Ovary (tissue), 9 donors: Measurements from ENCODE around the gene CIZ1. TPM values are rescaled to one million over a fixed set of nuclear protein-coding genes. Genes with fewer than 3 reads are reported as not detected.

Source experiments
- DNase-seq, 5 donors: peaks; one replicate each; pipeline ENCODE4 v3.0.0-alpha.2; 2019 to 2020
- H3K27ac ChIP-seq, 2 donors: fragments of 200-600 bp; one replicate each; pipeline versions ENCODE4 v1.5.1 to v1.8.0; 2019 to 2022
- H3K27me3 ChIP-seq: fragments of 200-600 bp; one replicate; pipeline ENCODE4 v1.8.0; 2022
- H3K36me3 ChIP-seq: fragments of 200-600 bp; sonication (generic); one replicate; pipeline ENCODE4 v1.5.1; 2019
- H3K4me1 ChIP-seq: one replicate; pipeline ENCODE4 v1.8.1; 2013; ENCODE audit warnings: mild to moderate bottlenecking, moderate library complexity; ENCODE audit not compliant: insufficient read depth
- H3K4me3 ChIP-seq: fragments of 200-600 bp; sonication (generic); one replicate; pipeline ENCODE4 v1.5.1; 2017
- H3K9me3 ChIP-seq, 2 donors: fragments of 200-600 bp in 1 of 2; sonication (generic) in 1 of 2; one replicate each; pipeline versions ENCODE4 v1.5.1 to v1.8.1; 2013 to 2019; ENCODE audit warnings: mild to moderate bottlenecking in 1 of 2, moderate library complexity in 1 of 2
- CTCF ChIP-seq, 3 donors: fragments of 450-650 bp in 2 of 3; fragments of 200-600 bp in 1 of 3; IDR thresholded peaks; one replicate each; pipeline versions ENCODE4 v1.5.1 to v1.8.0; 2016 to 2022; ENCODE audit warnings: antibody characterized with exemption in 3 of 3, mild to moderate bottlenecking in 1 of 3
- EP300 ChIP-seq: sonication (generic); formaldehyde crosslinking; IDR thresholded peaks from one replicate; pipeline ENCODE4 v1.6.1; 2017; ENCODE audit warnings: antibody characterized with exemption
- POLR2A ChIP-seq: fragments of 450-650 bp; IDR thresholded peaks from one replicate; pipeline ENCODE4 v1.6.1; 2017; ENCODE audit warnings: antibody characterized with exemption, mild to moderate bottlenecking, moderate library complexity
- WGBS, 3 donors: extraction: QIAGEN DNeasy Blood & Tissue Kit in 1 of 3; methylation state at CpG; one replicate each; pipeline versions ENCODE4 v1.1.5 to v1.1.7; 2013 to 2017; 5-methylcytosine and 5-hydroxymethylcytosine counted together
- intact Hi-C, 4 donors: fragments of 100-400 bp; cut with DNase I; formaldehyde crosslinking; loops; one replicate each; pipeline versions ENCODE4 v1.11.0 to v1.15.1; 2022 to 2023
- polyA plus RNA-seq, 2 donors: library from polyadenylated mRNA; stranded (reverse); fragments of 200-250 nt in 1 of 2; fragments of 350-450 nt in 1 of 2; fragmentation: Illumina TruSeq in 1 of 2; extraction: RNeasy Lipid Tissue Mini Kit (QIAGEN cat#74804) in 1 of 2; gene quantifications; one replicate each; pipeline ENCODE4 v1.2.3, GENCODE V29; 2013 to 2014
- total RNA-seq, 7 donors: library from RNA; depleted of rRNA in 2 of 7; stranded (reverse); fragments of >200 nt in 2 of 7; fragmentation: NEBNext Ultra II Directional in 3 of 7; extraction: Animal tissue kit (Norgen Biotek cat#: 25700) in 3 of 7; gene quantifications; one replicate each; pipeline versions ENCODE4 v1.1.0 to v1.2.4, GENCODE V29; 2016 to 2023
- donor health status: DM: no; HTN: no; CAD: no; lungs with moderate emphysema.
- donor health status: DM: no; HTN: no; CAD: no.
- donor health status: Bipolar disorder and iron deficiency.
- donor health status: DM: yes; HTN: yes; CAD: no.
- donor health status: DM: no; HTN: no; CAD: no.
- donor health status: DM: yes; HTN: yes; CAD: no.

CIZ1 gene
- total and polyA plus RNA-seq, 9 donors = 53.1 to 185 (median 138) TPM

- H3K9me3 ChIP-seq = no peaks in the 10 kb centered on the region
- peaks cover 3% of the 10 kb centered on the region for H3K4me1 ChIP-seq
- intact Hi-C loops = no loop called here
- TF ChIP-seq CTCF (IDR thresholded peaks at IDR 0.05) (no peak), POLR2A (no peak), EP300 (no peak)
- DNase-seq = peak in 1 of 5 donors; percentile 59
- peak overlapping the region; percentile 85 for H3K4me3 ChIP-seq
- no peak overlapping the region for H3K27ac ChIP-seq
- WGBS, 3 donors = 0 to 2% (median 1%) methylated on average over 22 to 23 of the region's 23 CpGs
- no peaks in the 10 kb centered on the region for H3K27me3 ChIP-seq
- H3K36me3 ChIP-seq = no peaks in the 10 kb centered on the region
These were observed 30.8 kb downstream of the CIZ1 start for GRCh38 chr9:128160603-128160987.

GRCh38 chr9:128159784-128160602 lies 31.4 kb downstream of the CIZ1 start, which contains the start of gene BBLN:
Gene BBLN, plus strand, starts transcription at chr9:128160265. Its CDS starts 143 bp downstream, at chr9:128160408.
- H3K4me3 ChIP-seq = peak within 1 kb of the TSS; percentile 85
- intact Hi-C loops = no loop called here
- peak; percentile 97 to 99 (median 98) for DNase-seq
- H3K27ac ChIP-seq = peak within 1 kb of the TSS in 1 of 2 donors; percentile 60
- H3K9me3 ChIP-seq = no peaks in the 10 kb centered on the region
- peaks cover 3% of the 10 kb centered on the region for H3K4me1 ChIP-seq
- TF ChIP-seq EP300 (no peak), POLR2A (peak; percentile 42), CTCF (IDR thresholded peaks at IDR 0.05) (no peak)
- no peaks in the 10 kb centered on the region for H3K27me3 ChIP-seq
- no peaks in the 10 kb centered on the region for H3K36me3 ChIP-seq
- 0 to 1% (median 1%) methylated on average over 64 to 77 of the region's 77 CpGs for WGBS, 3 donors

- H3K36me3 ChIP-seq = no peaks in the 10 kb centered on the region
- WGBS, 3 donors = 7 to 26% (median 16%) methylated on average over 11 of the region's 11 CpGs
- intact Hi-C loops = no loop called here
- H3K4me3 ChIP-seq = peak overlapping the region; percentile 85
- TF ChIP-seq EP300 = no peak
- no peak for TF ChIP-seq CTCF (IDR thresholded peaks at IDR 0.05)
- no peak for TF ChIP-seq POLR2A
- no peaks in the 10 kb centered on the region for H3K9me3 ChIP-seq
- peak in 1 of 5 donors; percentile 52 for DNase-seq
- peaks cover 3% of the 10 kb centered on the region for H3K4me1 ChIP-seq
- no peaks in the 10 kb centered on the region for H3K27me3 ChIP-seq
- peak overlapping the region in 1 of 2 donors; percentile 60 for H3K27ac ChIP-seq
These were observed 31.9 kb downstream of the CIZ1 start for GRCh38 chr9:128159522-128159783.

- peaks cover 3% of the 10 kb centered on the region for H3K4me1 ChIP-seq
- no peaks in the 10 kb centered on the region for H3K27me3 ChIP-seq
- intact Hi-C loops = no loop called here
- WGBS, 3 donors = 75 to 76% (median 76%) methylated on average over 7 of the region's 7 CpGs
- no peaks in the 10 kb centered on the region for H3K9me3 ChIP-seq
- H3K36me3 ChIP-seq = no peaks in the 10 kb centered on the region
- H3K27ac ChIP-seq = no peak overlapping the region
- H3K4me3 ChIP-seq = no peak overlapping the region
- peak in 1 of 5 donors; percentile 5 for DNase-seq
- TF ChIP-seq POLR2A = no peak
- no peak for TF ChIP-seq EP300
- no peak for TF ChIP-seq CTCF (IDR thresholded peaks at IDR 0.05)
These were observed 35.5 kb downstream of the CIZ1 start for GRCh38 chr9:128155736-128156500.
